ENCODE data around the gene ZBTB20. TPM values are rescaled to one million over a fixed set of nuclear protein-coding genes. Genes with fewer than 3 reads are reported as not detected.

Gene ZBTB20
- total RNA-seq, 1 experiment from 2014 or later: 10.7 TPM

DNA sequence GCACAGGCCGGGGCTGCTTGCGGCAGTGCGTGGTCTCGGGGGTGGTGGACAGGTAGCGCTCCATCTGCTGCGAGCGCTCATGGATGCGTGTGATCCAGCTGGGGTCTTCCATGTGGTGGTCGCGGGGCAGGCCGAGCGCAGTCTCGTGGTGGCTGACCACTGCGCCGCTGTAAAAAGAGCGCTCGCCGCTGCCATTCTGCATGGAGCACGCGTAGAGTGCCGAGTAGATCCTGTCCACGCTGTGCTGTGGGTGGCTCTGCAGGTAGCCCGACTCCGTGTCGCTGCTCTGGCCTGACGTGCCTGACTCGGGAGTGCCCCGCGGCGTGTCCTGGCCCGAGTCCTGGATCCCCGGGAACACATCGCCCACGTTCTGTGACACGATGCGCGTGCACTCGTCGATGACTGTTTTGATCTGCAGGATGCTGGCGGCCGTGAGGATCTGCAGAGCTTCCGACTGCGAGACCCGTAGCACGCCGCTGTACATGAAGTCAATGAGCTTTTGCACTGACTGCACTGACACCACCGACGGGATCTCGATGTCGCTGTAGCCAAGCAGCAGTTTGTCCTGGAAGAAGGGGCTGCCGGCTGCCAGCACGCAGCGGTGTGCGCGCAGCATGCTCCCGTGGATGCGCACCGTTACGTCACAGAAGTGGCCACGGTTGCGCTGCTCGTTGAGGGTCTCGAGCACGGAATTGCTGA, 795.8 kb downstream of the ZBTB20 start:
- Mint-ChIP-seq H3K9me3 (ENCODE audit: unreplicated experiment) (no peaks in the 10 kb centered on the region), H3K4me1 (ENCODE audit: insufficient read depth, unreplicated experiment) (no peaks in the 10 kb centered on the region), H3K4me3 (ENCODE audit: unreplicated experiment) (no peak overlapping the region), H3K36me3 (ENCODE audit: insufficient read depth, unreplicated experiment) (peaks cover 22% of the 10 kb centered on the region), H3K27me3 (ENCODE audit: insufficient read depth, unreplicated experiment) (no peaks in the 10 kb centered on the region), H3K27ac (ENCODE audit: low read depth, unreplicated experiment) (no peak overlapping the region)
- BruUV-seq (replicated peaks): no TSS peak
- no peak for DNase-seq (ENCODE audit: unreplicated experiment)
- ChIA-PET CTCF (interaction anchor here (0.9 kb wide), 1 partner anchor 12 kb away, joined by 4 read pairs; no protein-coding TSS in a partner anchor), POLR2A (no interaction called here)
- no peak for TF ChIP-seq CTCF (IDR thresholded peaks at IDR 0.05; ENCODE audit: unreplicated experiment)
- intact Hi-C loops (cut with micrococcal nuclease): no loop called here

GRCh38 chr3:114350690-114351089, 796.4 kb downstream of the ZBTB20 start:
- peaks cover 22% of the 10 kb centered on the region for H3K36me3 Mint-ChIP-seq (ENCODE audit: insufficient read depth, unreplicated experiment)
- BruUV-seq (replicated peaks): no TSS peak
- H3K27ac Mint-ChIP-seq (ENCODE audit: low read depth, unreplicated experiment): no peak overlapping the region
- no peak overlapping the region for H3K4me3 Mint-ChIP-seq (ENCODE audit: unreplicated experiment)
- no peaks in the 10 kb centered on the region for H3K4me1 Mint-ChIP-seq (ENCODE audit: insufficient read depth, unreplicated experiment)
- DNase-seq (ENCODE audit: unreplicated experiment): no peak
- ChIA-PET CTCF (interaction anchor here (0.5 to 0.8 kb wide), 2 partner anchors 10 to 659 kb away, joined by 3 read pairs; no protein-coding TSS in a partner anchor), POLR2A (no interaction called here)
- no peaks in the 10 kb centered on the region for H3K9me3 Mint-ChIP-seq (ENCODE audit: unreplicated experiment)
- intact Hi-C loops (cut with micrococcal nuclease): no loop called here
- no peak for TF ChIP-seq CTCF (IDR thresholded peaks at IDR 0.05; ENCODE audit: unreplicated experiment)
- no peaks in the 10 kb centered on the region for H3K27me3 Mint-ChIP-seq (ENCODE audit: insufficient read depth, unreplicated experiment)

DNA sequence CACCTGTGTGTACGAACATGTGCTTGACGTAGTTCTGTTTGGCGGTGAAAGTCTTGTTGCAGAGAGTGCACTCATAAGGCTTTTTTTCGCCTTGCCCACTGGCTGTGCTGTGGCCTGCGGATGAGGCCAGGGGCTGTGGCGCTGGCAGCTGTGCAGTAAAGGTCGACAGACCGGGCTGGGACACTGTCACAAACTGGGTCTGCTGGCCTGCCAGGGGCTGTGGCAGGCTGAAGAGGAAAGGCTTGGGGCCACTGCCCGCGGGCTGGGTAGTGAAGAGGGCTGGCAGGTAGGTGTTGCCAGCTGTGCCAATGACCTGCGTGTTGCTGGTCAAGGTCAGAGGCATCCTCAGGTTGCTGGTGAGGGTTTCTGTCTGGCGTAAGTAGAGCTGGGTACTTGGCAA, 796.8 kb downstream of the ZBTB20 start:
- no peaks in the 10 kb centered on the region for H3K27me3 Mint-ChIP-seq (ENCODE audit: insufficient read depth, unreplicated experiment)
- no peaks in the 10 kb centered on the region for H3K4me1 Mint-ChIP-seq (ENCODE audit: insufficient read depth, unreplicated experiment)
- no peak overlapping the region for H3K27ac Mint-ChIP-seq (ENCODE audit: low read depth, unreplicated experiment)
- H3K4me3 Mint-ChIP-seq (ENCODE audit: unreplicated experiment): no peak overlapping the region
- H3K9me3 Mint-ChIP-seq (ENCODE audit: unreplicated experiment): no peaks in the 10 kb centered on the region
- no peak for DNase-seq (ENCODE audit: unreplicated experiment)
- no TSS peak for BruUV-seq (replicated peaks)
- peaks cover 22% of the 10 kb centered on the region for H3K36me3 Mint-ChIP-seq (ENCODE audit: insufficient read depth, unreplicated experiment)
- no peak for TF ChIP-seq CTCF (IDR thresholded peaks at IDR 0.05; ENCODE audit: unreplicated experiment)
- intact Hi-C loops (cut with micrococcal nuclease): no loop called here
- POLR2A ChIA-PET: no interaction called here
- CTCF ChIA-PET: interaction anchor here (0.5 to 0.8 kb wide), 2 partner anchors 10 to 659 kb away, joined by 3 read pairs; no protein-coding TSS in a partner anchor

GRCh38 chr3:114344492-114344891, 802.6 kb downstream of the ZBTB20 start:
- intact Hi-C loops (cut with micrococcal nuclease): no loop called here
- no peak overlapping the region for H3K27ac Mint-ChIP-seq (ENCODE audit: low read depth, unreplicated experiment)
- no TSS peak for BruUV-seq (replicated peaks)
- ChIA-PET CTCF (interaction anchor here (0.8 kb wide), 1 partner anchor 17 kb away, joined by 3 read pairs; no protein-coding TSS in a partner anchor), POLR2A (interaction anchor here (0.6 kb wide), 1 partner anchor 243 kb away, joined by 3 read pairs; no protein-coding TSS in a partner anchor)
- TF ChIP-seq CTCF (IDR thresholded peaks at IDR 0.05; ENCODE audit: unreplicated experiment): no peak
- no peaks in the 10 kb centered on the region for H3K9me3 Mint-ChIP-seq (ENCODE audit: unreplicated experiment)
- no peak overlapping the region for H3K4me3 Mint-ChIP-seq (ENCODE audit: unreplicated experiment)
- peaks cover 3% of the 10 kb centered on the region for H3K36me3 Mint-ChIP-seq (ENCODE audit: insufficient read depth, unreplicated experiment)
- no peaks in the 10 kb centered on the region for H3K4me1 Mint-ChIP-seq (ENCODE audit: insufficient read depth, unreplicated experiment)
- no peaks in the 10 kb centered on the region for H3K27me3 Mint-ChIP-seq (ENCODE audit: insufficient read depth, unreplicated experiment)
- no peak for DNase-seq (ENCODE audit: unreplicated experiment)

All from MCF 10A (cell line).